ENCODE measurements around the gene PAX5. TPM values are rescaled to one million over a fixed set of nuclear protein-coding genes. Genes with fewer than 3 reads are reported as not detected.

PAX5 gene
- total RNA-seq, 1 donor from 2014 or later = 1.3 TPM

DNA sequence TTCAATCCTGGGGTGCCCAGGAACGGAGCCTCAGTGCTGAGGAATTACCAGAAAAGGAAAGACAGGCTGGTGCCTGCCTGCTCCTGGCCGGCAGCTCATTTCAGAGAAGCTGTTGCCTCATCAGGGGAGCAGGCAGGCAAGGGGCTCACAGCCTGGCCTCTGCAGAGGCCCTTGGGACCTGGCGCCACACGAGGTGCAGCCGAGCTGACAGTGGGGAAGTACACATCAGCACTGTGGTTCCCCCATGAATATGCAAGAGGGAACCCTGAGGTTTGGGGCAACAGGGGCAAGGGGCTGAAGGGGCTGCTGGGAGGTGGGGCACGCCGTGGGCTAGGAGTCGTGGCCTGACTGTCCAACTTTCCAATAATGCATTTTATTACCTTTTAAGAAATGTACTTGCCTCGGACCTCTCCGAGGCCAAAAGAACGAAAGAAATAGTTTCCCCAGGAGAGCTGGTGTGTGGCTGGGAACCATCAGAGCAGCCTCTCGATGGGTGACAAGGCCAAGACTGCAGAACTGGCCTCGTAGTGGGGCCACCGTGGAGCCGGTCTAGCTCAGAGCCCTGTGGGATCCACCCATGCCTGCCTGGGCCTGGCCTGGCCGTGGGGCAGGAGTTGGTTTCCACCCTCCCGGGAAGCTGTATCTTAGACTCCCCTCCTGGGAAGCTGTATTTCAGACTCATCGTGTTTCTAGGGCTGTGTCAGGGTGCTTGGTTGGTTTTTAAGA lies 198.6 kb downstream of the PAX5 start:
- TF ChIP-seq, protein P1, sequence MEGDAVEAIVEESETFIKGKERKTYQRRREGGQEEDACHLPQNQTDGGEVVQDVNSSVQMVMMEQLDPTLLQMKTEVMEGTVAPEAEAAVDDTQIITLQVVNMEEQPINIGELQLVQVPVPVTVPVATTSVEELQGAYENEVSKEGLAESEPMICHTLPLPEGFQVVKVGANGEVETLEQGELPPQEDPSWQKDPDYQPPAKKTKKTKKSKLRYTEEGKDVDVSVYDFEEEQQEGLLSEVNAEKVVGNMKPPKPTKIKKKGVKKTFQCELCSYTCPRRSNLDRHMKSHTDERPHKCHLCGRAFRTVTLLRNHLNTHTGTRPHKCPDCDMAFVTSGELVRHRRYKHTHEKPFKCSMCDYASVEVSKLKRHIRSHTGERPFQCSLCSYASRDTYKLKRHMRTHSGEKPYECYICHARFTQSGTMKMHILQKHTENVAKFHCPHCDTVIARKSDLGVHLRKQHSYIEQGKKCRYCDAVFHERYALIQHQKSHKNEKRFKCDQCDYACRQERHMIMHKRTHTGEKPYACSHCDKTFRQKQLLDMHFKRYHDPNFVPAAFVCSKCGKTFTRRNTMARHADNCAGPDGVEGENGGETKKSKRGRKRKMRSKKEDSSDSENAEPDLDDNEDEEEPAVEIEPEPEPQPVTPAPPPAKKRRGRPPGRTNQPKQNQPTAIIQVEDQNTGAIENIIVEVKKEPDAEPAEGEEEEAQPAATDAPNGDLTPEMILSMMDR (IDR thresholded peaks at IDR 0.05; ENCODE audit: unreplicated experiment) = no peak
- no peak overlapping the region for H3K27ac Mint-ChIP-seq (ENCODE audit: unreplicated experiment)

DNA sequence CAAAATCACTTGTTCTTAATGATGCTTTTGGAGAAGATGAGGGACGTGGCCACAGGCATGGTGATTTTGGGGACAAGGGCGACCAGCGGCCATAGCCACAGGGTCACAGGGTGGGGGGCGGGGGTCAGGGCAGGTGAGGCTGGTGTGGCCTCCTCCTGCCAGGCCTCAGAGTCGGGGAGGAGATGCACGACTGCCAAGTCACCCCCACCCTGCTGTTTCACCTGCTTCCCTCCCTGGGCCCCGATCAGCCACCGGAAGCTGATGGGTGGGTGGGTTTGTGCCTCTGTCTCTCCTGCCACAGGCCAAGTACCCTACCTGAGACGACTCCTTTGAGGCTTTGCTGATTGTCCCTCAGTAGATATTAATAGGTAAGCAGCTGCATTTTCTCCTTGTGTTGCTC lies 199.3 kb downstream of the PAX5 start:
- peaks cover 4% of the 10 kb centered on the region for H3K9me3 Mint-ChIP-seq (ENCODE audit: unreplicated experiment)
- no peak for DNase-seq (ENCODE audit: low spot score)
- H3K4me1 Mint-ChIP-seq (ENCODE audit: unreplicated experiment) = peaks cover 7% of the 10 kb centered on the region
- H3K27ac Mint-ChIP-seq (ENCODE audit: unreplicated experiment) = no peak overlapping the region
- H3K4me3 Mint-ChIP-seq (ENCODE audit: unreplicated experiment) = no peak overlapping the region
- peaks cover 3% of the 10 kb centered on the region for H3K27me3 Mint-ChIP-seq (ENCODE audit: unreplicated experiment)
- peaks cover 3% of the 10 kb centered on the region for H3K36me3 Mint-ChIP-seq (ENCODE audit: low read depth, unreplicated experiment)
- TF ChIP-seq, protein P1 (IDR thresholded peaks at IDR 0.05; ENCODE audit: unreplicated experiment) = no peak

More for the DNA sequence above, 198.6 kb downstream of the PAX5 start:
- Mint-ChIP-seq H3K4me3 (ENCODE audit: unreplicated experiment) (no peak overlapping the region), H3K36me3 (ENCODE audit: low read depth, unreplicated experiment) (peaks cover 3% of the 10 kb centered on the region), H3K4me1 (ENCODE audit: unreplicated experiment) (peaks cover 7% of the 10 kb centered on the region), H3K9me3 (ENCODE audit: unreplicated experiment) (no peaks in the 10 kb centered on the region), H3K27me3 (ENCODE audit: unreplicated experiment) (peaks cover 3% of the 10 kb centered on the region)
- no peak for DNase-seq (ENCODE audit: low spot score)

DNA sequence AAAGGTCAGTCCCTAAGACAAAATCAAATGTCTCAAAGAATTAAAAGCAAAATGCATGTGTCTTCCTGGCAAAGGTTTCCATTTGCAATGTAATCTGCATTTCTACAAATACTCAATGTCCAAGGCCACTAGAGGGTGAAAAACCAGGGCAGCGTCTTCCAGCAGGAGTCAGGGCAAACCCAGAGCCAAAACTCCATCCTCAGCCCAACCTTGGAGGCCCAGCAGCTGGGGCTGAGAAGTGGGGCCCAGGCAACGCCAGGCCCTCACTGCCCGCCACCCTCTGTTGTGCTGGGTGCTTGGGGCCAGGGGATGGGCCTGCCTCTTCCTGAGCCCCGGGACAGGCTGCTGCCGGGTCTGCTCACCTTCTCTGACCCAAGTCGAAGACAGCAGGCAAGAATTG lies 200.1 kb downstream of the PAX5 start:
- peaks cover 3% of the 10 kb centered on the region for H3K36me3 Mint-ChIP-seq (ENCODE audit: low read depth, unreplicated experiment)
- TF ChIP-seq, protein P1 (IDR thresholded peaks at IDR 0.05; ENCODE audit: unreplicated experiment) = no peak
- no peak for DNase-seq (ENCODE audit: low spot score)
- H3K27ac Mint-ChIP-seq (ENCODE audit: unreplicated experiment) = no peak overlapping the region
- peaks cover 3% of the 10 kb centered on the region for H3K27me3 Mint-ChIP-seq (ENCODE audit: unreplicated experiment)
- no peak overlapping the region for H3K4me3 Mint-ChIP-seq (ENCODE audit: unreplicated experiment)
- H3K9me3 Mint-ChIP-seq (ENCODE audit: unreplicated experiment) = peaks cover 4% of the 10 kb centered on the region
- H3K4me1 Mint-ChIP-seq (ENCODE audit: unreplicated experiment) = peaks cover 7% of the 10 kb centered on the region

DNA sequence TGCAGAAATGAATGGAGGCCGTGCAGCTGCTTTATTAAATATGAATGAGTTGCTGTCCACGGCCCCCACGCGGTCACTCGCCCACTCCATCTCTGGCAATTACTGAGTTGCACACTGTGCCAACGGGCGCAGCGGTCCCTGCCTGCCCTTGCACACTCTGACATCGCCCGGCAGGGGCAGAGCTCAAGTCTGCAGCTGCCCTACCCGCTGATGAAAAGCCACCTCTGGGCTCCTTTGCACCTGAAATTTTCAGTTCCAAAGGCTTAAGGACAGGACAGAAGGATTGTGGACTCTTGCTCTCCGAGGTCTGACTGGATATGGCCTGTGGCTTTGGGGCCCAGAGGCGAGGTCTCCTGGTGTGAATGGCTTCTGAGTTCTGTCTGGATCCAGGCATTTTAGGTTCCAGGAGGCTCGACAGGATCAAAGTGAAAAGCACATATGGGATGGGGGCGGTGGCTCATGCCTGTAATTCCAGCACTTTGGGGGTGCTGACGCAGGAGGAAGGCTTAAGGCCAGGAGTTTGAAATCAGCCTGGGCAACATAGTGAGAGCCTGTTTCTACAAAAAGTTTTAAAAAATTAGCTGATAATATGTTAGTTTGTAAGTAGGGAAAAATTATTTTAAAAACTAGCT lies 201.8 kb downstream of the PAX5 start:
- Mint-ChIP-seq H3K27me3 (ENCODE audit: unreplicated experiment) (peaks cover 3% of the 10 kb centered on the region), H3K27ac (ENCODE audit: unreplicated experiment) (no peak overlapping the region)
- TF ChIP-seq, protein P1 (IDR thresholded peaks at IDR 0.05; ENCODE audit: unreplicated experiment) = no peak

More for the DNA sequence above, 201.8 kb downstream of the PAX5 start:
- no peak overlapping the region for H3K4me3 Mint-ChIP-seq (ENCODE audit: unreplicated experiment)
- no peaks in the 10 kb centered on the region for H3K36me3 Mint-ChIP-seq (ENCODE audit: low read depth, unreplicated experiment)
- peaks cover 4% of the 10 kb centered on the region for H3K9me3 Mint-ChIP-seq (ENCODE audit: unreplicated experiment)
- H3K4me1 Mint-ChIP-seq (ENCODE audit: unreplicated experiment) = peaks cover 7% of the 10 kb centered on the region
- DNase-seq (ENCODE audit: low spot score) = no peak

Data from endothelial cell (in vitro differentiated cells).